ENCODE data around the gene PLSCR1. TPM values are rescaled to one million over a fixed set of nuclear protein-coding genes. Genes with fewer than 3 reads are reported as not detected.
"Not testable (repeated sequence)": the region's sequence is repeated elsewhere in the genome, so short reads cannot be mapped to it uniquely, and the experiment has no call there.

Gene PLSCR1
- total RNA-seq, 2 donors from 2014 or later: 189 to 250 TPM

DNA sequence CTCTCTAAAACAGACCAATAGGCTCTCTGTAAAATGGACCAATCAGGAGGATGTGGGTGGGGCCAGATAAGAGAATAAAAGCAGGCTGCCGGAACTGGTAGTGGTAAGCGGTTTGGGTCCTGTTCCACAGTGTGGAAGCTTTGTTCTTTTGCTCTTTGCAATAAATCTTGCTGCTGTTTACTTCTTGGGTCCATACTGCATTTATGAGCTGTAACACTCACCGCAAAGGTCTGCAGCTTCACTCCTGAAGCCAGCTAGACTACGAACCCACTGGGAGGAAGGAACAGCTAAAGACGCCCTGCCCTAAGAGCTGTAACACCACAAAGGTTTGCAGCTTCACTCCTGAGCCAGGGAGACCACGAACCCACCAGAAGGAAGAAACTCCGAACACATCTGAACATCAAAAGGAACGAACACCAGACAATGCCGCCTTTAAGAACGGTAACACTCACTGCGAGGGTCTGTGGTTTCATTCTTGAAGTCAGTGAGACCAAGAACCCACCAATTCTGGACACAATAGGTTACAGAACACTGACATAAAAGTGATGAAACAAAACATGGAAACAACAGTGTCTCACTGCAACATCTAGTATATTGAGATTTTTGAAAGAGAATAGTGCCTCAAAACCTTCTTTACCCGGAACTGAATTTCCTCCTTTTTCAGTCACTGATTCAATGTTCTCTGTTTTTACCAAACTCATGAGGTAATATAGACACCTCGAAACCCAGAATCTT lies 46.2 kb downstream of the PLSCR1 start:
- peaks cover 8% of the 10 kb centered on the region for H3K36me3 Mint-ChIP-seq (ENCODE audit: low read depth)
- peaks cover 7% of the 10 kb centered on the region for H3K4me1 Mint-ChIP-seq
- Histone ChIP-seq H3K27ac (ENCODE audit: low read depth, low read length) (no peak overlapping the region), H3K9me3 (ENCODE audit: control insufficient read depth, low read length) (peaks cover 10% of the 10 kb centered on the region), H3K4me3 (ENCODE audit: low read length) (no peak overlapping the region), H3K36me3 (ENCODE audit: control insufficient read depth, insufficient read depth, low read length) (no peaks in the 10 kb centered on the region), H3K4me1 (ENCODE audit: control insufficient read depth, insufficient read depth, low read length) (peaks cover 4% of the 10 kb centered on the region), H3K9ac (ENCODE audit: extremely low read depth, low read length, poor library complexity, severe bottlenecking) (no peak overlapping the region), H3K27me3 (ENCODE audit: control insufficient read depth, insufficient read depth, low read length, poor library complexity, severe bottlenecking) (no peaks in the 10 kb centered on the region)
- H3K27ac Mint-ChIP-seq: no peak overlapping the region
- TF ChIP-seq, protein P1, sequence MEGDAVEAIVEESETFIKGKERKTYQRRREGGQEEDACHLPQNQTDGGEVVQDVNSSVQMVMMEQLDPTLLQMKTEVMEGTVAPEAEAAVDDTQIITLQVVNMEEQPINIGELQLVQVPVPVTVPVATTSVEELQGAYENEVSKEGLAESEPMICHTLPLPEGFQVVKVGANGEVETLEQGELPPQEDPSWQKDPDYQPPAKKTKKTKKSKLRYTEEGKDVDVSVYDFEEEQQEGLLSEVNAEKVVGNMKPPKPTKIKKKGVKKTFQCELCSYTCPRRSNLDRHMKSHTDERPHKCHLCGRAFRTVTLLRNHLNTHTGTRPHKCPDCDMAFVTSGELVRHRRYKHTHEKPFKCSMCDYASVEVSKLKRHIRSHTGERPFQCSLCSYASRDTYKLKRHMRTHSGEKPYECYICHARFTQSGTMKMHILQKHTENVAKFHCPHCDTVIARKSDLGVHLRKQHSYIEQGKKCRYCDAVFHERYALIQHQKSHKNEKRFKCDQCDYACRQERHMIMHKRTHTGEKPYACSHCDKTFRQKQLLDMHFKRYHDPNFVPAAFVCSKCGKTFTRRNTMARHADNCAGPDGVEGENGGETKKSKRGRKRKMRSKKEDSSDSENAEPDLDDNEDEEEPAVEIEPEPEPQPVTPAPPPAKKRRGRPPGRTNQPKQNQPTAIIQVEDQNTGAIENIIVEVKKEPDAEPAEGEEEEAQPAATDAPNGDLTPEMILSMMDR (conservative IDR thresholded peaks at IDR 0.05): no peak
- H3K9me3 Mint-ChIP-seq: peaks cover 22% of the 10 kb centered on the region
- H3K4me3 Mint-ChIP-seq: no peak overlapping the region
- no peak for DNase-seq
- no peaks in the 10 kb centered on the region for H3K27me3 Mint-ChIP-seq (ENCODE audit: insufficient read depth)
- 89 to 95% methylated on average over 10 to 13 of the region's 13 CpGs for WGBS, 2 experiments (ENCODE audit: insufficient coverage in 1 of 2, insufficient read length in 1 of 2)

DNA sequence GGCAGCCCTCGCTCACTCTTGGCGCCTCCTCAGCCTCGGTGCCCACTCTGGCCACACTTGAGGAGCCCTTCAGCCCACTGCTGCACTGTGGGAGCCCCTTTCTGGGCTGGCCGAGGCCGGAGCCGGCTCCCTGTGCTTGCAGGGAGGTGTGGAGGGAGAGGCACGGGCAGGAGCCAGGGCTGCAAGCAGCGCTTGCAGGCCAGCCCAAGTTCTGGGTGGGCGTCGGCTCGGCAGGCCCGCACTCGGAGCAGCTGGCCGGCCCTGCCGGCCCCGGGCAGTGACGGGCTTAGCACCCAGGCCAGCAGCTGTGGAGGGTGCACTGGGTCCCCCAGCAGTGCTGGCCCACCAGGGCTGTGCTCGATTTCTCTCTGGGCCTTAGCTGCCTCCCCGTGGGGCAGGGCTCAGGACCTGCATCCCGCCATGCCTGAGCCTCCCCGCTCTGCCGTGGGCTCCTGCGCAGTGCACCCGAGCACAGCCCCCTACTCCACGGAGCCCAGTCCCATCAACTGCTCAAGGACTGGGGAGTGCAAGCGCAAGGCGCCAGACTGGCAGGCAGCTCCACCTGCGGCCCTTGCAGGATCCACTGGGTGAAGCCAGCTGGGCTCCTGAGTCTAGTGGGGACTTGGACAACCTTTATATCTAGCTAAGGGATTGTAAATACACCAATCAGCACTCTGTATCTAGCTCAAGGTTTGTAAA lies 47.1 kb downstream of the PLSCR1 start:
- not testable (repeated sequence) for H3K36me3 Mint-ChIP-seq (ENCODE audit: low read depth); DNase-seq; H3K27ac ChIP-seq (ENCODE audit: low read depth, low read length); H3K9ac ChIP-seq (ENCODE audit: extremely low read depth, low read length, poor library complexity, severe bottlenecking); H3K27me3 Mint-ChIP-seq (ENCODE audit: insufficient read depth); H3K4me1 ChIP-seq (ENCODE audit: control insufficient read depth, insufficient read depth, low read length); H3K4me1 Mint-ChIP-seq; H3K4me3 ChIP-seq (ENCODE audit: low read length); H3K27me3 ChIP-seq (ENCODE audit: control insufficient read depth, insufficient read depth, low read length, poor library complexity, severe bottlenecking); H3K27ac Mint-ChIP-seq; H3K36me3 ChIP-seq (ENCODE audit: control insufficient read depth, insufficient read depth, low read length); H3K4me3 Mint-ChIP-seq
- peaks cover 14% of the 10 kb centered on the region for H3K9me3 ChIP-seq (ENCODE audit: control insufficient read depth, low read length)
- 93 to 95% methylated on average over 7 to 28 of the region's 28 CpGs for WGBS, 2 experiments (ENCODE audit: insufficient coverage in 1 of 2, insufficient read length in 1 of 2)
- H3K9me3 Mint-ChIP-seq: peaks cover 26% of the 10 kb centered on the region

DNA sequence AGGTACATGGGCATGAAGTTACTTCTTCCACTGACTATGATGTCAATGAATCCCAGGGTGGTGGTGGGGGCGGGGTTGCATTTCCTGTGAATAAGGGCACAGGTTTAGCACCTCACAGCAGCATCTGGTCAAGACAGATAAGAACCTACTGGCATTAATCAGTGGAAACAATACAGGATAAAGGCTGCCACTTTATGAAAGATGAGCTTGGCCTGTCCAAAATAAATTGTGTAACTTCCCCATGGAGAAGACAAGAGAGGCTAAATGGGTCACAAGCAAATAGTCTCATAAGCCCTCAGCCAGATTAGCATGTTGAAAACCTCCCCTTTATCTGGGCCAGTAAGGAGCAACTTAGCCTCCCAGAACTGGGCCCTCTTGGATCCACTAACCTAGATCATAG lies 47.7 kb downstream of the PLSCR1 start:
- Histone ChIP-seq H3K9me3 (ENCODE audit: control insufficient read depth, low read length) (peaks cover 15% of the 10 kb centered on the region), H3K27me3 (ENCODE audit: control insufficient read depth, insufficient read depth, low read length, poor library complexity, severe bottlenecking) (no peaks in the 10 kb centered on the region), H3K4me1 (ENCODE audit: control insufficient read depth, insufficient read depth, low read length) (no peaks in the 10 kb centered on the region), H3K36me3 (ENCODE audit: control insufficient read depth, insufficient read depth, low read length) (no peaks in the 10 kb centered on the region), H3K4me3 (ENCODE audit: low read length) (no peak overlapping the region), H3K27ac (ENCODE audit: low read depth, low read length) (no peak overlapping the region), H3K9ac (ENCODE audit: extremely low read depth, low read length, poor library complexity, severe bottlenecking) (no peak overlapping the region)
- no peaks in the 10 kb centered on the region for H3K4me1 Mint-ChIP-seq
- no peaks in the 10 kb centered on the region for H3K27me3 Mint-ChIP-seq (ENCODE audit: insufficient read depth)
- no peak overlapping the region for H3K4me3 Mint-ChIP-seq
- H3K27ac Mint-ChIP-seq: no peak overlapping the region
- peaks cover 32% of the 10 kb centered on the region for H3K9me3 Mint-ChIP-seq
- 93% methylated on average over 1 of the region's 1 CpG; no CpG with 5 or more reads in 1 of the 2 experiments for WGBS, 2 experiments (ENCODE audit: insufficient coverage in 1 of 2, insufficient read length in 1 of 2)
- H3K36me3 Mint-ChIP-seq (ENCODE audit: low read depth): peaks cover 8% of the 10 kb centered on the region
- DNase-seq: no peak
- TF ChIP-seq, protein P1 (conservative IDR thresholded peaks at IDR 0.05): no peak

Data from endodermal cell (in vitro differentiated cells).